Pons (tissue), 1 donor: ENCODE data around the gene SGCB.
"Not testable (repeated sequence)": the region's sequence is repeated elsewhere in the genome, so short reads cannot be mapped to it uniquely, and the experiment has no call there.

Experiments used
- DNase-seq: peaks from one replicate; pipeline ENCODE4 v3.0.0-alpha.2; 2016; ENCODE audit warnings: low spot score

Gene SGCB, protein sequence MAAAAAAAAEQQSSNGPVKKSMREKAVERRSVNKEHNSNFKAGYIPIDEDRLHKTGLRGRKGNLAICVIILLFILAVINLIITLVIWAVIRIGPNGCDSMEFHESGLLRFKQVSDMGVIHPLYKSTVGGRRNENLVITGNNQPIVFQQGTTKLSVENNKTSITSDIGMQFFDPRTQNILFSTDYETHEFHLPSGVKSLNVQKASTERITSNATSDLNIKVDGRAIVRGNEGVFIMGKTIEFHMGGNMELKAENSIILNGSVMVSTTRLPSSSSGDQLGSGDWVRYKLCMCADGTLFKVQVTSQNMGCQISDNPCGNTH

DNA sequence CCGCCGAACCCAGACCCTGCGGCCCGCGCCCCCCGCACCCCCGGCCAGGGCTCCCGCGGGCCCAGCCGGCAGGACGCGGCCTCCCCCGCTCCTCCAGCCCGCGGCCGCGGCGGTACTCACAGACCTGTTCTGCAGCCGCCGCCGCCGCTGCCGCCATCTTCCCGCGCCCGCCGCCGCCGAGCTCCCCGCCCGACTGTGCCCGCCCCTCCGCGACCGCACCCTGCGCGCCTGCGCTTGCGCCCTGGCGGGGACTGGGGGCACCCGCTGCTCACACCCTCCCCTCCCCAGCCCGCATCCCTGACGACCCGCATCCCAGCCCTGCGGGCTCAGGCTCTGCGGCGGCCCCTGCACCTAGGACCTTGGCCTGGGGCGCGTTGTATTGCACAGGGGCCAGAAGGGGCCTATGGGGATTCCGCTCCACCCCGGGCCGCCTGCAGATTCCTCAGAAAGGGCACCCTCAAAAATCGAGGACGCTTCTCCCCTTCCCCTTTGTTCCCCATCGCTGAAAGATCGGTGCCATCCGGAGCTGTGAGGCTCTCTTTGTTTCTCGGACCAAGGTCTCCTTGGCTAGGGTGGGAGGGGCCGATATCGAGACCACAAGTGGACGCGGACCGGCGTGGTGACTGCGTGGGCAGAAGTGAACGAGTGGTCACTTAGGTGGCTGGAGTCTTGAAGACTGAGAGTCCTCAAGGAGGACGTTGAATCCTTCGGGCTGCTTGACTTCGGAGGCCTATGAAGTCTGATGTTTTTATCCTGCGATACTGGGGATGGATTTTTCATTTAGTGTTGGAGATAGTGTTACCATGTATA lies at the start of gene SGCB:
Gene SGCB (minus strand): TSS at position 197 of the 810 bp plus-strand sequence. CDS start 40 bp downstream, at position 157.
- peak; percentile 54 for DNase-seq

DNA sequence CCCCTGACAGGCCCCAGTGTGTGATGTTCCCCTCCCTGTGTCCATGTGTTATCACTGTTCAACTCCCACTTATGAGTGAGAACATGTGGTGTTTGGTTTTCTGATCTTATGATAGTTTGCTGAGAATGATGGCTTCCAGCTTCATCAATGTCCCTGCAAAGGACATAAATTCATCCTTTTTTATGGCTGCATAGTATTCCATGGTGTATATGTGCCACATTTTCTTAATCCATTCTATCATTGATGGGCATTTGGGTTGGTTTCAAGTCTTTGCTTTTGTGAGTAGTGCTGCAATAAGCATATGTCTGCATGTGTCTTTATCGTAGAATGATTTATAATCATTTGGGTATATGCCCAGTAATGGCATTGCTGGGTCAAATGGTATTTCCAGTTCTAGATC lies 48.3 kb upstream of the SGCB start:
- DNase-seq, result not testable (repeated sequence)

GRCh38 chr4:52081216-52081615 lies 43.1 kb upstream of the SGCB start:
- DNase-seq, result no peak

DNA sequence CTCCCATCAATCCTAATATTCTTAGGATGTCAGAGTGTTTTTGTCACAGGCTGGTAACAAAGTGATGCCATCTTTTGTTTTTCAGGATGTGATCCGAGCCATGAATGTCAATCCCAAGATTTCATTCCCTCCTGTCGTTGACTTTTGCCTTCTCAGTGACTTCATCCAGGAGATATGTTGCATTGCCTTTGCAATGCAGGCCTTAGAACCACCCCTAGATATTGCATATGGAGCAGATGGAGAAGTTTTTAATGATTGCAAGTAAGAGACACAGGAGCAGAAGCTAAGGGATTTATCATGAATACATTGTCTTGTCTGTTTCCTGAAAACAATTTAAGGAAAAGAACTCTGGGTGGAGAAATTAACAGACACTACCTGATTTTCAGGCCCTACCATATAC lies 41.6 kb upstream of the SGCB start:
- no peak for DNase-seq

GRCh38 chr4:52076731-52077130 lies 38.6 kb upstream of the SGCB start:
- DNase-seq, result no peak

DNA sequence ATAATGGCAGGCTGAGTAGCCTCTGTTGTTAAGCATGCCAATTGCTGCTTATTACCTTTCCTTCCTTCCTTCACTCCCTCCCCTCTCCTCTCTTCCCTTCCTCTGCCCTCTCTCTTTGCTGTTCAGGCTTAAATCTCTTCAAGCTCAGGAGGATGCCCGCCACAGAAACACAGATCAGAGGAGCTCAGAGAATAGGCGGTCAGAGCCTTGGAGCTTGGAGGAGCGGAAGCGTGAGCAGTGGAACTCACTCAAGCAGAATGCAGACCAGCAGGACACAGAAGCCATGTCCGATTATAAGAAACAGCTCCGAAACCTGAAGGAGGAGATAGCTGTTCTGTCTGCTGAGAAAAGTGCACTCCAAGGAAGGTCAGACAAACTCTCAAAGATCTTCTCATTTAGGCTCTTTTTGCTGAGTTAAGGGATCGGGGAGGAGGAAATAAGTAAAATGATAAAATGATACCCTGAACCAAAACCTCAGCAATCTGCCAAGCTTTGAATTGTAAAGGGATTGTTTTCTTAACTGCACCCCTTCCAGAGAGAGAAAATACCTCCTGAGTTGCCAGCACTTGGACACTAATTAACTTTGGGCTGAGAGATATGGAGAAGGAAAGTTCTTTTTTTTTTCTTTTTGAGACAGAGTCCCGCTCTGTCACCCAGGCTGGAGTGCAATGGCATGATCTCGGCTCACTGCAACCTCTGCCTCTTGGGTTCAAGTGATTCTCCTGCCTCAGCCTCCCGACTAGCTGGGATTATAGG lies 33.9 kb upstream of the SGCB start:
- no peak for DNase-seq

- DNase-seq, result no peak
Measured at GRCh38 chr4:52069571-52069970, 31.5 kb upstream of the SGCB start.

DNA sequence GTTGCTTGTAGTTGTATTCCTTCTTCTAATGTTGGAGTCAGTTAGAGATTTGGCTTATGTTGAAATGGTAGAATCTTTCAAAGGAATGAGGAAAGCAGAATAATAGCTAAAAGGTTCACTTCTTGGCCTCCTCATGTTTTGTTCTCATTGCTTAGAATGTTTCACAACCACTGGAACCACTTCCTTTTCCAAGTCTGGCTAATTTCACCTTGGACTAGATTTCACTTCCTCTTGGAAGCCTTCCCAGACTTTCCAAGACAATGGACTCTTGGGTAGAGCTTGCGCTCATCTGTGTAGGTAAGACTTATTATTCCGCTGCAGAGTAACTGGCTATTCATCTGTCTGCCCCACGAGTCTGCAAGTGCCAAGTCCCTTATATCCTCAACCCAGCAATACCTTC lies 21.3 kb upstream of the SGCB start:
- peak; percentile 75 for DNase-seq

- no peak for DNase-seq
Measured at GRCh38 chr4:52058275-52058674, 20.2 kb upstream of the SGCB start.

GRCh38 chr4:52057196-52057595 lies 19.1 kb upstream of the SGCB start:
- DNase-seq, result no peak

- DNase-seq, result no peak
Measured at GRCh38 chr4:52054254-52054653, 16.2 kb upstream of the SGCB start.

- peak; percentile 21 for DNase-seq
Measured at GRCh38 chr4:52052475-52052780, 14.3 kb upstream of the SGCB start.

DNA sequence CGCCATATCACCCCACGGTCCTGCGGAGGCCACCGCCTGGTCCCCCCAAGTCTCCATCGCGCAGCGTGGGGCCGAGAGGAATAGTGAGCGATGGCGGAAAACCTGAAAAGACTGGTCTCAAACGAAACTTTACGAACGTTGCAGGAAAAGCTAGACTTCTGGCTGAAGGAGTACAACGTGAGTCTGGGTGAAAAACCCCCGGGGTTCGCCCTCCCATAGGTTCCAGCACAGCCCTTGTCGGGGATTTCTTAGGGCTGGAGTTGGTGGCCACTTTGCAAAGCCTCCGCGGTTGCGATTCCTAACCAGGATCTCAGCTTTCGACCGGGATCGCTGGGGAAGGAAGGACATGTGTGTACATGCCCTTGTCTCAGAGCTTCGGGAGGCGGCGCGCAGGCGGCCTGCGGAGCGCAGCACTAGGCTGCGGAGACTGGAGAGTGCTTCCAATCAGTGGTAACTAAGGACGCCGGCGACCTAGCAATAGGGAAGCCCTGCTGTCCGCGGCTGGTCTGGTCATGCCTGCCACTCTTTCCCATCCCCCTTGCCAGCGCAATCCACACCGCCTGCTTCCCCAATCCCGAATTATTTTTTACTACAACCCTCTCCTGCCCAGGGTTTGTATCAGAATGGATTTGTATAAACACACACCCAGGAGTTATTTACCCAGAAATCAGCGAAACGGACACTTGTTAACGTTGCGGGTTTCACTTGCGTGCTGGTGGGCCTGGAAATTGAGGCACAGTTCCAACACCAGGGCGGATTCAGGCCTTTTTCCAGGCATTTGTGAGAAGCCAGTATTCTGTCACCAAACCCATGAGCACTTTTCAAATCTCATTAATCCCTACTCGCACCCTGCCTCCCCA lies 13.7 kb upstream of the SGCB start:
- peak; percentile 28 for DNase-seq

DNA sequence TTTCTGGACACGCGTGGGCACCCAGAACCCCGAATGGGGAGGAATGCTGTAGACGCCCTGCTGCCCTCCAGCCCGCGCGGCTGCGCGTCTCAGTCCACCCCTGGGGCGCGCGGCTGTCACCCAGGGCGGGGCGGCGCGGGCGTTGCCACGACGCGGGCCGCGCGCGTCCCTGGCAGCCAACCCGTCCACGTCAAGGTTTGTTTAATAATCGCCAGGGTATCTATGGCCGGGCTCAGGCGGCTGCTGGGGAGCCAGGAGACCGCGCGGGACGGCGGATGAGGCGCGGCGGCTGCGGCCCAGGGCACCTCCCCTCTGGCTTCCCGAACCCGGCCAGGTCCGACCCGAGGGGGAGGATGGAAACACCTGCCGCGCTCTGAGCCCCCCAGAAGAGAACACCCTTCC lies 13.1 kb upstream of the SGCB start, which contains the start of gene SPATA18:
Gene SPATA18 (plus strand): TSS at position 92 of the 402 bp plus-strand sequence. CDS start 401 bp downstream, outside the sequence.
- no peak for DNase-seq

- DNase-seq, result no peak
Measured at GRCh38 chr4:52049266-52049665, 11.2 kb upstream of the SGCB start.

DNA sequence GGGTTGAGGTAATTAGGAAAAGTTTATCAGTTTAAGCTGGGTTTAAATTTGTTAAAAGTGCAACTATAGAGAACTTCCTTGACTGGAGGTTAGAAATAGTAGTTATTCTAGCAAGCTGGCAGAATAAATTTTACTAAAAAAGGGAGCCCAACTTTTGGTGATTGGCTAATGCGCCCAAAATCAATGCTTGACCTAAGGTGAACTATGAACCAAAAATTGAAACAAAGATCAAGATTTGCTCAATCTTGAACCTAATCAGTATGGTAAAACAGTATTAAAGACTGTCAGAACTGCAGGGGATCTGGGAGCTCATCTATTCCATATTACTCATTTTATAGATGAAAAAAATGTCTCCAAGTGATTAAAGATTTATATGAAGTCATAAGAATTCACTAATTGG lies 6.9 kb upstream of the SGCB start:
- no peak for DNase-seq

DNA sequence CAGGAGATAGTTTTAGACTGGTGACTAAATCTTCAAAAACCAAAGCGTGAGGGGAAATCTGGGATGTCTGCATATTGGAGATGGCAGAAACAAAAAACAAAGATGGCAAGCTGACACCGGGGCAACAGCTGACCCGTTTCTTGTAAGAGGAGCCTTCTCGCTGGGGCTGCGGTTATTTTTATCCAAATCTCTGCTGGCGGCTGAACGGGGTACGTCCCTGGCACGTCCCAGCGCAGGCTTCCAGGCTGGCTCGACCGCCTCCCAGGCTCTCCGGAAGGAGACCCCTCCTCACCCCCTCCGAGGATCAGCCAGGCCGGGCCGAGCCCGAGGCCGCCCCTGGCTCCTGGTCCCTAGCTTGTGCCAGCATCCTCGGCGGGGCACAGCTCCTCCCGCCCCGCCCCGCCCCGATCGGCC lies 403 bp downstream of the SGCB start:
- DNase-seq, result peak; percentile 49

- peak; percentile 24 for DNase-seq
Measured at GRCh38 chr4:52036886-52037530, 1.1 kb downstream of the SGCB start.

DNA sequence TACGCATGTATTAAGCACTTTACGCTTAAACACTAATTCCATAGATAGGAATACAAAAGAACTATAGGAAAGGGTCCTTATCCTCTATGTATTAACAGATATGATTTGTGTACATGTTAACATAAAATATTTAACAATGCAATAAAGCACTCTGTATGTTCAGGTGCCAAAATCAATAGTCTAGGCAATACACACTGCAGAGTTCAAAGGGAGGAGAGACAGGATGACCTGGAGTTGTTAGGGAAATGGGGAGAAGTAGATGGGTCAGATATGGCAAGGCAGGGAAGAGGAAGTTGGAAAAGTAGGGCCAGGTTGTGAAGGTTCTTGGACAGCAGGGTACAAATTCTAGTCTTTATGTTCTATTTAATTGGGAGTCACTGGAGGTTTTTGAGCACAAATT lies 2.9 kb downstream of the SGCB start:
- DNase-seq, result no peak

- no peak for DNase-seq
Measured at GRCh38 chr4:52032005-52032404, 6.1 kb downstream of the SGCB start.

- no peak for DNase-seq
Measured at GRCh38 chr4:52028970-52029369, 9.1 kb downstream of the SGCB start.
